Activated CD8-positive, alpha-beta memory T cell treated with anti-CD3 and anti-CD28 coated beads for 36 hours (primary cell): ENCODE data around the gene ASB18. TPM values are rescaled to one million over a fixed set of nuclear protein-coding genes. Genes with fewer than 3 reads are reported as not detected.

Experiments used
- CTCF ChIA-PET: fragments of 350-600 bp; sonication (Branson Sonifier 250); formaldehyde crosslinking; loops from one replicate; lab custom pipeline; 2021; ENCODE audit warnings: antibody characterized with exemption; lab: Charles Lee
- POLR2A ChIA-PET: fragments of 350-600 bp; sonication (Branson Sonifier 250); formaldehyde crosslinking; loops from one replicate; lab custom pipeline; 2021; ENCODE audit warnings: antibody characterized with exemption; lab: Charles Lee
- total RNA-seq, 2 experiments: library from RNA; stranded (reverse); gene quantifications; one replicate each; pipeline ENCODE4 v1.2.3, GENCODE V29; 2021

Gene ASB18
- total RNA-seq, 2 experiments from 2014 or later, result not detected

DNA sequence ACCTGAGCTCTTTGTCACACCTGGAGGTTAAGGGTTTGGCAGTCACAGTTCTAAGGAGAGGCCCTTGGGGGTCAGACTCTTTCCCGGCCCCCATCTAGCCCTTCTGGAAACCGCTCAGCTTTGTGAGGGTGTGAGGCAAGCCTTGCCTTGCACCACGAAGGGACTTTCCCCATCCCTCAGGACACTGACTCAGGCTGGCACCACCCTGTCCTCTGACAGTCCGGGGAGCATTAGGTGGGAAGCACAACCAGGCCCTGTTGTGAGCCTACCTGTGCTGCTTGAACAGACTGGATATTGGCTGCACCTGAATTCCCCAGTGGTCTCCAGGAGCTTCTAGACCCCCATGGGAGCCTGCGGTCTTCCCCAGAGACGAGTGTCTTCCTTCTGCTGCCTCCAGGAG lies 49.0 kb downstream of the ASB18 start:
- CTCF ChIA-PET, result interaction anchor here (0.6 kb wide), 1 partner anchor 462 kb away, joined by 5 read pairs; no protein-coding TSS in a partner anchor
- POLR2A ChIA-PET, result no interaction called here

DNA sequence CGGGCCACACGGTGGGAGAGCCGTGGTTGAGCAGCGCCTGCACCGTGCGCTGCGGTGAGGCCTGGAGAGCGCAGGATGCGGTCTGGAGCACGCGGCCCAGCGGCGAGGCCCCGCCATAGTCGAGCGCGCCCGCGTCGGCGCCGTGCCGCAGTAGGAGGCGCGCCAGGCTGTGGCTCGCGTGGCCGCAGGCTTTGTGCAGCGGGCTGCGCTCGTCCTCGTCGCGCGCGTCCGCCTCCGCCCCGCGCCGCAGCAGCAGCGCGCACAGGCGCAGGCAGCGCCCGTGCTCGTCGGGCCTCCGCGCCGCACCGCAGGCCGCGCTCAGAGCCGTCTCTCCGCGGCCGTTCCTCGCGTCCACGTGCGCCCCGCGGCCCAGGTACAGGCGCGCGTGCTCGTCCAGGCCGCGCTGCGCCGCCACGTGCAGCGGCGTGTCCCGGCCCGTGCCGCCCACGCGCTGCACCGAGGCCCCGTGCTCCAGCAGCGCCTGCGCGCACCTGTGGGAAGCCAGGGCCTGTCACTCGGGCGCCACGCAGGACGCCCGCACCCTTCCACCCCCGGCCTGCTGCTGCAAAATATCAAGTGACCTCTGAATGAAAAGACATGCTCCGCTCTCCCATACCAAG lies 49.7 kb downstream of the ASB18 start:
- POLR2A ChIA-PET, result no interaction called here
- CTCF ChIA-PET, result interaction anchor here (0.6 kb wide), 1 partner anchor 463 kb away, joined by 5 read pairs; no protein-coding TSS in a partner anchor

DNA sequence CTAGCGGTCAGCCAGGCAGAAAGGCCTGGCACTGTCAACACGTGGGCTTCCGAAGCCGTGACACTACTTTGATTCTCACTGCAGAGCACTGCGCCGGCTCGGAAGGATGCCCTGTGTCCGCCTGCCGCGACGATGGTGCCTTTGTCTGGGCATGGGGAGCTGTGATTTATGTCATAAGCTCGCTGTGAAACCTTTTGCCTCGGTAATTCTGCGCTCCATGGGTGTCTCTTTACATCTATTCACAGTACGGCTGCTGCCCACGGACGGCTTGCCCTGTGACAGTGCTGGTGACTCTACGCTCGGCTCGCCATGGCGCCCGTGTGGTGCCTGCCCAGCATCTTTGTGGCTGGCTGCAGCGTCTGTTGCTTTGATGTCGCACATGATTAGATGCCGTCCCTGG lies 52.9 kb downstream of the ASB18 start:
- ChIA-PET POLR2A (no interaction called here), CTCF (no interaction called here)

DNA sequence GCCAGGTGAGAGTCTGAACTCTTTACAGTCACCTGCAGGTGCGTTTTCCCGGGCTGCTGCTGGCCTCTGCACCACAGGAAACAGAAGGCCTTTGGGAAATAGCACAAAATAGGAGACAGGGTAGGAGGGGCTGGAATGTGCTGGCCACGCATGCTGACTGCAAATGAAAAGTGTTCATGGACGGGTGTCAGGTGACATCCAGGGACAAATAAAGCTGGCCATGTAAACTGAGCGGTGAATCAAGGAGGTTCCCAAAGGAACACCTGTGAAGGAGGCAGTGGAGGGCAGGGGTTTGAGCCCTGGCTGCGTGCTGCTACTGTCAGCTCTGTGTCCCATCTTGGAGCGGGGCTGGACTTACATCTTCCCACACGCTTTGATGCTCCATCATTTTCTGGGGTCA lies 53.7 kb downstream of the ASB18 start:
- POLR2A ChIA-PET, result no interaction called here
- CTCF ChIA-PET, result no interaction called here

DNA sequence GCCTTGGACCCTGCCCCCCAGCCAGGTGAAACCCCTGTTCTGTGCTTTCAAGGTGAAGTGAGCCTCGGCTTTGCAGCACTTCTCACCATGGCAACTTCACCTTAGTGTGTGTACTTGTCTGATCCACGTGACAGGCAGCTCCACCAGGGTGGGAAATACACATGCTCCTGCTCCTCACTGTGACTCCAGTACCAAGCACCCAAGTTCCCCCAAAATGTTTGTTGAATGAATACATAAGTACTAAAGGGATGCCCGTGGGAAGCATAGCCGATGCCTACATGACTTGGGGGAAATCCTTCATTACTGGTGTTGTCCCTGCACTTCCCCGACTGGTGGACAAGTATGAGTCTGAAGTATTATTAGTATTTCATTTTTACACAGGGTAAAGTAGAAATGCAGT lies 54.2 kb downstream of the ASB18 start:
- POLR2A ChIA-PET, result no interaction called here

DNA sequence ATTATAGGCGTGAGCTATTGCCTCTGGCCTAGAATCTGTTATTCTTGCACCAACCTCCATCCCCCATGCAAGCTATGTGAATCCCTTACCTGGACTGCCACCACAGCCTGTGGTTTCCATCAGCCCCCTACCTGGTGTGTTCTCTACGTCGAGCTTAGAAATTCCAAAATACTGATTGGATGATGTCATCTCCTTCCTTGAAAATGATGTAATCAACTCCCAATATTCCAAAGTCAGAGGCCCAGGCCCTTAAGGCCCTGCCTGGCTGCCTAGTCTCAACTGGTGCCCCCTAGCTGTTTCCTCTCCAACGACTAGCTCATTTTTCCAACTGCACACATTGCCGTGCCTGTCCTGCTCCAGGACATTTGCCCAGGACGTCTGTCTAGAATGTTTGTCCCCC lies 54.7 kb downstream of the ASB18 start:
- ChIA-PET POLR2A (no interaction called here), CTCF (no interaction called here)

More for the DNA sequence above, 54.2 kb downstream of the ASB18 start:
- CTCF ChIA-PET, result no interaction called here

DNA sequence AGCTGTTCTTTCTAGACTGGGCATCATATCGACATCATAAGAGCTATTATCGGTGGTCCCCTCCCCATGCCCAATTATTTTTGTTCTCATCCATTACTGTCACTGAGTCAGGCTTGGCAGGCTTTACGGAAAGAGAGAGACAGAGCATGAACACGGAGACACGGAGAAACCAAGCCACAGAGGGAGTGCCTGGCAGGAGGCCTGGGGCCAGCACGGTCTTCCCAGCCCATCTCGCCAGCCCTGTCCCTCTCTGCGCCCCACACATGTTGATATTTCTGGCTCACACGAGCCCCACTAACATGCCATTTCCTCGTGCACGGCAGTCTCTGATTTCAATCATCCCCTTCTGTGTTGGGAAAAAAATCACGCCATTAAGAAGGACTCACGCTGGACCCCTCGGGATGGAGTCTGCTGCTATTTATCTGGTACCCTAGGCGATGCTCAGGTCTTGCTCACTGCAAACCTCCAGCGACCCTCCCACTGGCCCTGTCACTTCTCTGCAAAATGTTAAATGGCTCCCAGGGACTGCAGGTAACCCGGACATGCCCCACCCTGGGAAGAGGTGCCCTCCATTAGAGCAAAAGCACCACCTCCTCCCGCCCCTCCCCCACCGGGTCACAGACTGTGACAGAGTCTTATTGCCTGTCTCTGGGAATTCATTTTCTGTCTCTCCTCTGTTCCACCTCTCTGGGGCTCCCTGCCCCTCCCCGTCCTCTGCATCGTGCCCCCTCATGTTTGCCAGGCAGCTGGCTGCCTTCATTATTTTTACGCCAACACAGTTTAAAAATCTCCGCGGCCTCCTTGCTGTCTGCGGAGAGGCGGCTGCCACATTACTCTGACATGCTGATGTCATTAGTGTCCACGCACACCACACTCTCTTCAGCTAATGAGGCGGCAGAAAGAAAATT lies 55.9 kb downstream of the ASB18 start:
- POLR2A ChIA-PET, result no interaction called here
- CTCF ChIA-PET, result no interaction called here

DNA sequence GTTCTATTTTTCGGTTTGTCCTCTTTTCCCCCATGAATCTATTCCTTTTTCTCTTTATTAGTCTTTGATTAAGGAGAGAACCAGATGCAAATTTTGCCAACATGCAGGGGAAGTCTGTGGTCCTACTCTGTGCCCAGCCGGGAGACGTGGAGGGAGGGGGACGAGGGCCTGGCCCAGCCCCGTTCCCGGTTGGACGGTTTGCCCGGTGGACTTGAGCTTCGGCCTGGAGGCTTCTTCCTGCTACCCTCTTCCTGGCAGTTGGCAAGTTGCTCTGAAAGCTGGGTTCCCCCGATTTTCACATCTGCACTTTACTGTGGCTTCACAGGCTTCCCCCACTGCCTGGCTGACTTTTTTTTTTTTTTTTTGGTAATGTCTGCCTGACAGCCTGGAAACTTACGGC lies 56.7 kb downstream of the ASB18 start:
- ChIA-PET POLR2A (no interaction called here), CTCF (no interaction called here)

DNA sequence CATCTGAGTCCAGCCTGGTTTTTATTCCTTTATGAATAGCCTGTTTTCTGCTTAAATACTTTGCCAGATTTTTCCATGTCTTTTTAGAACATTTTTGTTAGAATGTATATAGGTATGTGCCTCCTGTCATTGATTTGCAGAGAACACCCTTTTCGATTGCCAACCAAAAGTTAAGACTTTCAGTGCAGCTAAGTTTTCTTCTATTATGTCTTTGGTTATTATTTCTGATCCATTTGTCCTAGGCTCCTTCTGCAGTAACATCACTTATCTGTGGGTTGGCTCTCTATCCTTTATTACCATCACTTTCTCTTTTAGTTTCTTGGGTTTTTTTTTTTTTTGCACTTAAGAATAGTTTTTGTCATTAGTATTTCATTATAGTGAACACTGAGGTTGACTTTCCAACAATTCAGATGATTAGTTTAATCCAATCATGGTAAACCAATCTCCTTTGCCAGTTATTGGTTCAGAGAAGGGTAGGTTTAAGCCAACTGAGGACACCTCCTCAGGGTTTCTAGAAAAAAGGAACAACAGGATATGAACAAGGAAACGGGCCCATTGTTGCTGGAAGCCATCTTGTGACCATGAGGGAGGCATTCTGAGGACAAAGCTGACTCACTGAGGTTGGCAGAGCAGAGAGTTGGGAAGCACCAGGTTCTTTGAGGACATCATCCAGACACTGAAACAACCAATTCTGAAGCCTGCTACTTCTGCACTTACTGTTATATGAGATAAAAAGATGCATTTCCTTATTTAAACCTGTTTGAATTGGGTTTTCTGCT lies 58.1 kb downstream of the ASB18 start:
- ChIA-PET POLR2A (no interaction called here), CTCF (no interaction called here)

DNA sequence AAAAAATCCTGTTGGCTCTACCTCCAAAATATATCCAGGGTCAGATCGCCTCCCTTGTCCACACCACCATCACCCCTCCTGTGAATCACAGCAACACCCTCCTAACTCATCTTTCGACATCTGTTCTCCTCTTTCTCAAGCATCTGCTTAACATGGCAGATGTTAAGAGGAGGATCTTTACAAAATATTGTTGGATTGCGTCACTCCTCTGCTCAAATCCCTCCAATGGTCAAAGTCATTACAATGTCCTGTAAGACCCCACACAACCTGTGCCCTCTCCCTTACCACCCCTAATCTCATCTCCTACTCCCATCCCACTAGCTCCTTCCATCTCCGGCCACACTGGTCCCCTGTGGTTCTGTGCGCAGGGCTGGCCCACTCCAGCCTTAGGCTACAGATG lies 59.3 kb downstream of the ASB18 start:
- ChIA-PET POLR2A (no interaction called here), CTCF (no interaction called here)

DNA sequence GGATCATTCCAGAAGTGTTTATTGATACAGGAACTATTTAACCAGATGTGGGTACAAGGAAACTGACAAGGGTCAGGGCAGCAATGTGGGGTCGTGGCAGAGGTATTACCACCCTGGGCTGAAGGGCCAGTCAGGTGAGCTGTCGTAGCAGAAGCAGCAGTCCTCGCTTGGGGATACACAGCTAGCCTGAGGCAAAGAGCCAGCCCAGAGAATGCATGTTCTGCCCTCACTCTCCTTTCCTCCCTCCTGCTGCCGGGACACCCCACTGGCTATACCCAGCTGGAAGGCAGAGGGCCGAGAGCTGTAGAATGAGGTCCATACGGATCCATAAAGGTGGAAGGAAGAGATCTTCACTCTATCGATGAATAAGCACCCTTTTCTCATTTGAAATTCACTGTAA lies 63.8 kb downstream of the ASB18 start:
- ChIA-PET CTCF (no interaction called here), POLR2A (no interaction called here)

DNA sequence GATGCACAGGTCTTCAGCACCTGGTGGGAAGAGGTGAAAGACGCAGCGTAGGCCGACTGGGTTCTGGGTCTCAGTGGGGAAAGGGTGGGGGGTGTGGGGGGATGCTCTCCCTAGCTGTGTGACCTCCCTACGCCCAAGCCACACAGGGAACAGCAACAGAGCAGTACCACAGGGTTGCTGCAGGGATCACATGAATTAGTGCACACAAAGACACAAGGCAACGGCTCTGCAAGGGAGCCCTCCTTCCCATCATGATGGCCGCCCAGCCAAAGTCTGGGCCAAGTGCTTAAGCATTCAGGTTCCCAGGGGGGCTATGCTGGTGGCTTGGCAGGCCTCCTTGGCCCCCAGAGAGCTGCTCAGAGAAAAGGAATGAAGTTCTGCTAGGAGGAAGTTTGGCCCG lies 67.8 kb downstream of the ASB18 start:
- ChIA-PET POLR2A (no interaction called here), CTCF (interaction anchor here (0.6 kb wide), 1 partner anchor 9 kb away, joined by 4 read pairs; no protein-coding TSS in a partner anchor)

DNA sequence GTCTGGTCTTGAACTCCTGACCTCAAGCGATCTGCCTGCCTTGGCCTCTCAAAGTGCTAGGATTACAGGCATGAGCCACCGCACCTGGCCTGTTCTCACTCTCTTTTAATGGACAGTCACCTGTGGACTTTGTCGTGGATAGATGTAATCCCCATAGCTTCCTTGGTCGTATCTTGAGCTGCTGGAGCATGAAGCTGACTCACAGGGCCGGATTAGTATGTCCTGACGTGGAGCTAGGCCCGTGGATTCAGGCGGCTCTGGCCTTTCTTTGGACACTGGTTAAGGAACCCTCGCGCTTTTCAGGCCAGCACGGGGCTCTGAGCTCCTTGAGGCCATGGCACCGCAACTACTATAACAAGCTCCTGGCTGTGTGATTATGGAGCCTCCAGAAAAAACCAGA lies 68.5 kb downstream of the ASB18 start:
- CTCF ChIA-PET, result interaction anchor here (0.6 kb wide), 1 partner anchor 8 kb away, joined by 4 read pairs; no protein-coding TSS in a partner anchor
- POLR2A ChIA-PET, result no interaction called here

DNA sequence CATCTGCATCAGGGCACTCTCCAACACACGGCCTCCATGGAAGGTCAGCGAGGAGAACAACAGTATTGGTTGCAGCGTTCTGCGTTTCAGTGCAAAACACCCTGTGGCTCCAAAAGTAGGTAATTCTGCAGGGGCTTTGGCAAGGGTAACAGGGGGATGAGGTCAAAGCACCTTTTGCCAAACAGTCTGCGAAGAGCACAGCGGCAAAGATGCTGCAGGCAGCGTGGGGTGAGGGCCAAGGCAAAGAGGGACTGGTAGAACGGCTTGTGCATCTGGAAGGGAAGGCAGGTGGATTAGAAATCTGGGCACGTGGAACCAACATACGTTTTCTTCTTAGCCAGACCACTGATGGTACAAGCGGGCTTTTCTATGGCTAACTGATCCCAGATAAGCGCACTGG lies 69.4 kb downstream of the ASB18 start:
- ChIA-PET POLR2A (no interaction called here), CTCF (interaction anchor here (0.6 to 0.7 kb wide), 2 partner anchors 371 to 428 kb away, joined by 3 read pairs; no protein-coding TSS in a partner anchor)

DNA sequence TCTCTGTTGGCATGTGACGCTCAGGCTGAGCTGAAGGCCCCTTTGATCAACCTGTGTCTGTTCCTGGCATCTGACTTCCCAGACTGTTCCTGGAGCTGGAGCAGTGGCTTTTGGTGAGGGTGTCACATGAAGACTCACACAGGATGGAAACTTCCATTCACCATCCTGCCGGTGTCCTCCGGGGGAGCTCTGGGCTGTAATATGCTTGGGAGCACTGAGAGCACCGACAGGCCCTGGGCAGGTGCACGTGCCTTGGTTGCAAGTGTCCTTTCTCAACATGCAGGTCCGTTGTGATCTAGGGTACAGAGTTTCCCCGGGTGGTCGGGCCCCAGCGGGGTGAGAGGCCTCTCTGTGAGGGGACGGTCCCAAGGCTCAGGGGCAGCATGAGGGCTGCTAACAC lies 71.2 kb downstream of the ASB18 start:
- ChIA-PET CTCF (no interaction called here), POLR2A (interaction anchor here (0.7 kb wide), 1 partner anchor 10 kb away, joined by 4 read pairs; no protein-coding TSS in a partner anchor)

DNA sequence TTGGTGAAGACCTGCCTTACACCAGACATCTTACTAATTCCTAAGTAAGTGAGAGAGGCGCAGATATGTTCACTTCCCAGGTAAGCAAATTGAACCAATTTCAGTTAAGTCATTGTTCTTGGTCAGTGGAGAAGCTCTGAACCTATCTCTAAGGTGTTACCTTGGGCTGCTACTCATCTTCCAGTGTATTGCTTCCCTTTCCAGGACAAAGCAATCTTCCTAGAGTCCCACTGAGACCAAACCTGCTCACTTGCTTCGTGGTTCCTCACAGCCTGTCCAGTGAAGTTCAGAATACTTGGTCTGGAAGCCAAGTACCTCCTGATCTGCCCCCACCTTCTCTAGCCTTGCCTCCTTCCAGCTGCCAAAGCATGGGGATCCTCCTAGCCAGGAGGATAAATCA lies 73.5 kb downstream of the ASB18 start:
- CTCF ChIA-PET, result no interaction called here
- POLR2A ChIA-PET, result no interaction called here

DNA sequence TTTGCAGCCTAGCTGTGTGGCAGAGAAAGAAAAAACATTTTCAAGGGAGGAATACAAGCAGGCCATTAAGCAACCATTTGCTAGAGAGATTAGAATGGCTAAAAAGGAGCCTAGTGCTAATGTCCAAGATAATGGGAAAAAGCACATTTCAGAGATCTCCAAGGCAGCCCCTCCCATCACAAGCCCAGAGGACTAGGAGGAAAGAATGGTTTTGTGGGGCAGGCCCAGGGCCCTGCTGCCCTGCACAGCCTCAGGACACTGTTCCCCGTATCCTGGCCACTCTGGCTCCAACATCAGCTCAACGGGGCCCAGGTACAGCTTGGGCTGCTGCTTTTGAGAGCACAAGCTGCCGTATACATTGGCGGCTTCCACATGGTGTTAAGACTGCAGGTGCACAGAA lies 79.5 kb downstream of the ASB18 start:
- ChIA-PET CTCF (no interaction called here), POLR2A (no interaction called here)

DNA sequence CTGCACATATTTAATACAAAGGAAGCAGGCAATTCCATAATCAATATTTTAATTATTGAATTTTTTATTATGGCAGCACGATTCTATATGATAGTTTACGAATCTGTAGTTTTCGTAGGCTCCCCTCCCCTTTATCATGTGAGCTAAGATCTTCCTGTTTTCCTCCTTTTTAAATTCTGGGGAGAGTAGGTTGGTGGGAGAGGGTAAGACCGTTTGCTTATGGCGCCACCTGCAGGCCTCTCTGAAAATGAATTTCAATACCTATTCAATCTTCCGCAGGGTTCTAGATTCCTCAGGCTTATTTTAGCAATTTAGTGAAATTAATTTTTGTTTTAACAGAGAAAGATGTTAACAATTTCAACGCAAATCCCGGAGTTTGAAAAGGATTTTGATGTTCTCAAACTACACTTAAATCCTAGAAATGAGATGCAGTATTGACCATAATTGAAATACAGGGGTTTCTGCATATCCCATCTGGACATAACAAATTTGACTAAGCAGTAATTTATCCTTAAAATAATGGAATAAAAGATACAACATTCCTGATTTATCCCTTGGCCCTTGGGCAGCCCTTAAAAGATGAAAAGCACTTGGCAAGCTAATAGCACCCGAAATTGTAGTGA lies 83.3 kb downstream of the ASB18 start:
- ChIA-PET CTCF (interaction anchor here (0.7 to 3.2 kb wide), 2 partner anchors 10 to 401 kb away, joined by 3 to 11 read pairs; no protein-coding TSS in a partner anchor), POLR2A (no interaction called here)
